GM18508 (cell line): ENCODE data around the gene ENOX1.

Source experiments
- ATAC-seq: cut with Tn5 transposase; IDR thresholded peaks from one replicate; pipeline ENCODE4 v1.9.1; 2021; ENCODE audit warnings: moderate number of reproducible peaks; ENCODE audit not compliant: insufficient read depth, unreplicated experiment

ENOX1 gene

DNA sequence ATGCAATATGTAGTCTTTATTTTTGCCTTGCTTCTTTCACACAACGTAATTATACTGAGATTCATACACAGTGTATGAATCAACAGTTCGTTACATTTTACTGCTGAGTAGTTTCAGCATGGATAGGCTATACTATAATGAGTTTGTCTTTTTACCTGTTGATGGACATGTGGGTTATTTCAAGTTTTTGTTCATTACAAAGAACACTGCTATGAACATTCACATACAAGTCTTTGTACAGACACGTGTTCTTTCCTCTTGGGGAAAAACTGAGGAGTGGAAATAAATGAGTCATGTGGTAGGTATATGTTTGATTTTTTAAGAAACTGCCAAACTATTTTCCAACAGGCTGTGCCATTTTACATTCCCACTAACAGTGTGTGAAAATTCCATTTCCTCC lies 35.1 kb downstream of the ENOX1 start:
- no peak for ATAC-seq

DNA sequence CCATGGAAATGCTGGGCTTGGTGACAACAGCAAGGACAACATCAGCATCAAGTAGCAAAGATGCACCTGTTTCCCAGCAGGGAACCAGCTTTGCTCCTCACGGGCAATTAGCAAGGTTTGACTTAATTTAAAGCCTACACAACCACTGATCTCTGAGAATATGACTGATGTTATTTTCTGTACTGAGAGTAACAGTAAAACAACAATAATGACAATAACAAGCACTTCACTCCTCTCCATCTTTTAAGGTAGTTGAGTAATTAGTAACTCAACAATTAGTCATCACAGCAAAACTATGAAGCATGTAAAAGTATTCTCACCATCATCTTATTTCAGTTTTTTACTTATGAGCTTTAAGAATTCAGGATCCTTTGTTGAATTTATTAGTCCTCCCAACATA lies 37.3 kb downstream of the ENOX1 start:
- ATAC-seq = no peak

DNA sequence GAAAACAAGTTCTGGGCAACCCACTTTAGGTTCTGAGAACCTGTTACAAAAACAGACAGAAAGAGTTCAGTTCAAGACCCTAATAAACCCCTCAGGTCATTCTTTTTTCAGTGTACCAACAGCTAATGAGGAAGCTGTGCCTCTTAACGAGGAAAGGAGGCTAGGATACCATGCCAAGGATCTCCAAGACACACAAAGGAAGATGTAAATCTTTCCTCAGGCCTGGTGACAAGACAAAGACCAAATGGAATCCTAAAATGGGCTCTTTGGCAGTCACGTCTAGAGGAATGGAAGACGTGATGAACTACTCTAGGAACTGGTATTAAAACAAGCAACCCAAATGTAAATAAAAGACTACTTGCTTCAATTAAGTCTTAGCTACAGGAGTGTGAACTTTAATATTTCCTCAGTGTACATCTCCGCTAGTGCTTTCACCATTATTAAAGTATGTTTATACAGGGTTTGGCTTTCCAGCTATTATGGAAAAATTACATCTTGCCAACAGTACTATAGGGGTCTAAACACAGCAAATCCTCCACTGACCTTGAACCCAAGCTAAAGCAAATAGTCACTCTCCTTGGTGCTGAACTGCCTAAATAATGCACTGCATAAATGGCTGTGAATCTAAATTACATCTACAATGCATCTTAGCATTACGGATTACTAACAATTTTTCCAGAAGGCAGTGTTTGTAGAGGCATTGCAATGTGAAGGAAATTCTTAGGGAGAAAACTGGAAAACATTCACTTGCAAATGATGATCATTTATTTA lies 42.3 kb downstream of the ENOX1 start:
- ATAC-seq = no peak

DNA sequence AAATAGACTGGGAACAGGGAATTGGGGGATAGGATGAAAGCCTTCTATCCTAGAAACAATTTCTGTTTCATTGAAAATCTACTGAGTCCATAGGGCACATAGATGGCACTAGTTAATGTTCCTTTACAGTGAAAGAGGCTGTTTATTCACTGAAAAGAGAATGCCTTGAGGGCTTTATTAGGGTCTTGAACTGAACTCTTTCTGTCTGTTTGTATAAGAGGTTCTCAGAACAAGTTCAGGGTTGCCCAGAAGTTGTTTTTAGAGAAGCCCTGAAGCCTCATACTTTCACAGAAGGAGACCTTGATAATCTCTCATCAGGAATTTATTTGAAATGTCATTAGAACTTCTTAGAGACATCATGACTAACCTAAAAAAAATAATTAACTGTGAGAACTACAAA lies 43.9 kb downstream of the ENOX1 start:
- ATAC-seq = no peak

DNA sequence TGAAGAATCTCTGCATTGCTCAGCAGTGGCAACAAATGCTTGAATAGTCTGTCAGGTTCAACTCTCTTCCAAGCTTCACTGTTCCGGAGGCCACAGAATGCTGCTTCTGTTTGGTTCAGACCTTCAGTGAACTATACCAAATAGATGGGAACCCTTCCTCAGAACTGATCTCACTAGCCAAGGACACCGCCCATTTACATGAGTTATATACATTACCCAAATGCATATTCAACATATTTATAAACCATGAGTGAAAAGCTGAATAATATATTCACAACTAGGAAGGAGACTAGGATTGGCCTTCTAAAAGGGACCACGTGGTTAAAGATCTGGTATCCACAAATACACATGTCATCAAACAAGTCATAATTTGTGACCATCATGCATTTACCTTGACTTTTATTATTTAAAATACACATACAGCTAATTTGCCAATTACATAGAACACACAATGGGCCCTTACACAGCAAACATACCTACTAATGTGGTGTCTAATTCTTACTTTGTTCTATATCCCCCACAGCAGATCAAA lies 49.3 kb downstream of the ENOX1 start:
- ATAC-seq = no peak

DNA sequence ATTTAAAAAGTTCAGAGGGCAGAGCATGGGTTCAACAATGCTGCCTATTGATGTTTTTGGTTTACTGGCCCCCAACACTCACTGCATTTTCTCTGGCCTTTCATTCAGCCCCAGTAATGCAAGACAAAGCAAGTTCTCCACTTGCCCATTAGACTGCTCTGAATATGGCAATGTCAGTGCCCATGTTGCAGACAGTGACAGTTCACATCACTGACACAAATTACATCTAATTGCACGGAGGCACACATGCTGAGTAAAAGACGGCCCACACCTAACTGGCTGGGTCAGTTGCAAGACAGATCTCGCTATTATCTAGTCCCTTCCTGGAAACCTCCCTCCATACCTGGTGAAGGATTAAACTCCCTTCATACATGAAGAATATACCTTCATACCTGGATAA lies 54.0 kb downstream of the ENOX1 start:
- no peak for ATAC-seq

DNA sequence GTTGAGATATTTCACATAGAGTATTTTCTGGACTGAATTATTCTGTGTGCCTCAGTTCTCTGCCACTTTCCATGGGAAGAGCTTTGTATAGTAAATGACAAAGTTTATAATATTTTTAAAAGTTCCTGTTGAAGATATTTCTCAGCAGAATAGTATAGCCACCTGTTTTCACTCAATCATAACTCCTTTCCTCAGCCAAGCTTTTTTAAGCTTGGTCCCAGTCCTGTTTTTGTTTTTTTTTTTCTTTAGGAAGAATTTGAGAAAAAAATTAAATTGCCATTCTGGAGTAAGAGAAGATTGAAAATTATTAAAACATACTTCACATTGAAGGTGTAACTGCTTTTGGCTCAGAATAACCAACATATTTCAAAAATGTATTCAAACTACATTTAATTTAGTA lies 55.5 kb downstream of the ENOX1 start:
- no peak for ATAC-seq

DNA sequence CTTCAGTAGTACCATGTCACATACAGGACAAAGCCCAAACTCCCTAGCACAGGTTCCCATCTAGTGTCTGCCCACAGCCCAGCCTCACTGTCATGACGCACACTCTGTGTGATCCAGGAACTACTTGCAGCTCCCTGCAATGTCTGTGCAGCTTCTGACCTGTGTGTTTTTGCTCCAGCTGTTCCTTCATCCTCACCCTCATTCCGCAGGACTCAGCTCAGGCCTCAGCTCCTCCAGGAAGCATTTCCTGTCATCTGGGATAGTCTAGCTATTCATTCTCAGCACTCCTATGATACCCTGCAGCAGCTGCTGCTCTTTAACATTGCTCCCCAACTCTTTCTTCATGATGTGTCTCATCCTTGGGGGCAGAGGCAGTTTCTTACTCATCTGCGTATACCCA lies 56.1 kb downstream of the ENOX1 start:
- no peak for ATAC-seq

DNA sequence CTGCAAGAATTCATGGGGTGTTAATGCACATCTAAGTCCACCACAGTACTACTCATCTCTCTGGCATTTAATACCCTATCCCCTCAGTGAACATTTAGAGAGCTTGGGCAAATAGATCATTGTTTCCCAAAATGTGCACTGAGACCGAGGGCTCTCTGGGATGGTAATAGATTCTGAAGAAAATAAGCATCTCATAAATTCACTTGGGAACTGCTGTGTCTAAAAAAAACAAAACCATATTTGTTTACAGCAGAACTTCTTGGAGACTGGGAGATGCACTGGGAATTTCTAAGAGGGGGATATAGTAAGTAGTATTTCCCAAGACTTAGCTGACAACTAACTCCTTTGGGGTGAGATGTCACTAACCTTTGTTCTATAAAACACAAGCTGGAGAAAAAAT lies 58.4 kb downstream of the ENOX1 start:
- ATAC-seq = no peak

DNA sequence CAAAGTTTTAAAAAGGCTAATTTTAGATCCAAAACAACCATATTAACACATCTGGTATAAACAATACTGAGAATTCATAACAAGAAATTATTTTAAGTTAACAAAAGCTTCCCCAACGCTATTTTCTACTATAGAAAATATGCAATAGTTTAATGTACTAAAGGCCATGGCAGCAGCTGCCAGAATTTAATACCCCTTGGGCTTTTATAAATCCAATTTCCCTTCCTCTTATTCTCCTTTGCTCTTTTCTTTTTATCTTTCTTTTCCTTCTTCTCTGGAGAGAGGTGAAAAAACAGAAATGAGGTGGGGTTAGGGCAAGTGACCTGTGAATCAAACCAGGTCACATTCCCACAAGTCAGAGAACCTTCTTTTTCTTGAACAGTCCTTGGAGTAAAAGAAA lies 58.9 kb downstream of the ENOX1 start:
- ATAC-seq = no peak

DNA sequence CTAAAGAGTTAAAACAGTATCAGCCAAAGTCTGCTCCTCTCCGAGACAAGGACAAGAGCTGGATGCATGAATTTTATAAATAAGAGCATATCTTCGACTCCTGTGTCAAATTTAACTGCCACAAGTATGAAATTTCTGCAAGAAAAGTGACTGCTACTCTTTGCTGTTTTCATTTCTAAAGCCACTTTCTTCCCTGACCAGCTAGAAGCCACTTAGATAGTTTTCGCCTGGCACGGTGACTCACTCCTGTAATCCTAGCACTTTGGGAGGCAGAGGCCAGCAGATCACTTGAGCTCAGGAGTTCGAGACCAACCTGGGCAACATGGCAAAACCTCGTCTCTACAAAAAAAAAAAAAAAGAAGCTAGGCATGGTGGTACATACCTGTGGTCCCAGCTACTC lies 61.3 kb downstream of the ENOX1 start:
- no peak for ATAC-seq

DNA sequence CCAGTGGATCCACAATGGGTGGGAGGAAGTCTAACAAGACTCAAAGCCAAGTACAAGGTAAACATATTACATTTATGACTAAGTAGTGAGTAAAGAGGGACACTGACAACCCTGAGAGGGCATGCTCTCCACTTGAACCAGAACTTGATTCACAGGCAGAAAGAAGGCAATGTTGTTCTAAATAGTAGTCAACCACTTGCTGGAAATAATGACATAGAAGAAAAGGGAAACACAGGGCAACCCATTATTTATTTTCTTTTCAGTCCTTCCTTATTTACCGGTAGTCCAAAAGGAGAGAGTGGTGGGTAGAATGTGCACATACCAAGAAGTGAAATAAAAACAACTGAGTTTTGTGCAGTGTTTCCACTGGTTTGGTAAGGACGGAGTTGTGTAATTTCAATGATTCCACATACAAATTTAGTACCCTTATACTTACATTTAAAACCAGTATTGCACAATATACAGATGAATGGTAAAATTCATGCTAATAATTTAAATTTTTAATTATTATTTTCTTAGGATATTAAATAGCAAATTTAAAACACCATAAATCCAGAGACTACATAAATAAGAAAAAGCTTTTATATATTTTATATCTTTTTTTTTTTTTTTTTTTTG lies 65.9 kb downstream of the ENOX1 start:
- ATAC-seq = no peak

DNA sequence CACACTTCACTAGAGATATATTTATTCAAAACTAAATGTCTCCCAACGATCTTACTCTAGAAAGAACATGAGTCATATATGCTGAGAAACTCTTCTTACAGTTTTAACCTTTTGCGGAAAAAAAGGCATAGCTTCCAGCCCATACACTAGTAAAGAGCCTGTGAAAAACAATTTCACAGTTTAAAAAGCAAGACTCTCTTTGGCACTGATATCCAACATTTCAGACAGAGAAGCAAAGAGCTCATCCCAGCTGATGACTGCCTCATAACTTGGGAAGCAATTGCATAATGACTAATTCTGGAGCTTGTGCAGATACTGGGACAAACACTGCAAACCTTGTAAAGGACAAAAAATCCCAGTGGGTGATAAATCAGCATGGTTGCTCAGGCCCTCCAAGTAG lies 88.0 kb downstream of the ENOX1 start:
- ATAC-seq = no peak

DNA sequence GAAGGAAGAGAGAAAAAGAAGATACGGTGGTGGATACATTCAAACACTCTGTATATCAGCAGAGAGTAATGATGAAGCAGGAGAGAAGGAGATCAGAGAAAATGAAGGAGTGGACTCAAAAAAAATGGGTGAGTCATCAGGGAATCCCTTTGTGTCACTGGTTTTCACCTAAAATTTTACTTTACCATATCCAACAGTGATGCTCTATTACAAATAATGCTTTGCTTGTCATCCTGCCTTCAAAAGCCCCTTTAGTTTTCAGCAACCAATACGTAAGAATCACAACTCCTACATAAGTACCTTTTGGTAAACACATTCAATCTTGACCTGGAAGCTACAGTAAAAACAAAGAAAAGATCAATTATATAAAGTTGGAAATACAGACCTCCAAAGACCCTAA lies 88.8 kb downstream of the ENOX1 start:
- no peak for ATAC-seq

DNA sequence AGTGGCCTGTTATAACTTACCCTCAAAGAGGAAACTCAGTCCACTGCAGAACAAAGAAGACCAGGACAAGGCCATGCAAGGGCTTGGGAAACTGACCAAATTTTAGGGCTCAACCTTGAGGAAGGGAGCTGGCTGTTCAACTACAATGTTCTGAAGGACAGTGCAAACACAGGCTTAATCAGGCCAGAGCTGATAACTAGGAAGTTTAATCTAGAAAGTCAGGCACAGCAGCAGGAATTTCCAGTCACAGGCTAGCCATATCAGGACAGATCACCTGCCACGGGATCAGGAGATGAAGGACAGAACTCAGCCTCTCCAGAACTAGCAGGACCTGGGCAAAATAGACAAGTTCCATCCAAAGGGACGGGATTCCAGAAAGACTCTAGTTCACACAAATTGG lies 89.4 kb downstream of the ENOX1 start:
- ATAC-seq = no peak

DNA sequence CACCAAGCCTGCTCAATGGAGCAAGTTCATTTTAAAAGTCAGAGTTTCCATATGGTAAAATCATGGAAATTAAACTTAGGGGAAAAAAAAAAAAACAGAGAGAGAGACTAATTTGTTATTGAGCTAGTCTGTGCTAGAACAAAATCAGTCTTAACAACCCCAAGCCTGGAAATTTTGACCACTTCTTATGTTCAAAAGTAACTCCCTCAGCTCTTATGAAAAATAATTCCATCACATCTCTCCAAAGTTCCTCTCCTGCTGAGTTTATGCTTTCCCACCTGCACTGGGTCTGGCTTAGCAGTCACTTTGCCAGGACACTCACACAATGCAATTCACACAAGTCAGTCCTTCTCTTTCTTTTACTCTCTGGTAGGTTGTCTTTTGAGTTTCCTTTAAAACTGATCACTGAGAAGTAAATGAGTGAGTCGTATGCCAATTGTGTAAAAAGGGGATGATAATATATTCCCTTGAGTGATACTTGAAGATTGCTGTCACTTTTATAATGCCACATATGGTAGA lies 92.6 kb downstream of the ENOX1 start:
- ATAC-seq = no peak

DNA sequence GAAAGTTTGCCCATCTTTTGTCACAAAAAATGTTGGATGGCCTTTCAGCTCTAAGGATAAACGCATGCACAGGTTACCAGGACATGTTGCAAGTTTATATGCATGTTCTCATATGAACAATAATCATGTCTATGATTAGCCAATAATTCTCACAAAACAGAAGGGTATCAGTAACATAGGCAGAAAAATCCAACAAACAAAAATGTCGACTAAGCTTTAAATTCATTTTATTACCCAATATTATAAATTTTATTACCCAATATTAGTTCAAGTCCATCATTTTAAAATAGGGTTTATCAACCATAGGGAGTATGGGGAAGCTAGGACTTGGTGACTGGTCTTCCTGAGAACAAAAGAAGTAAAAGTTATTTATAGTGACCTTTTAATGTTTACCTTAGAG lies 93.1 kb downstream of the ENOX1 start:
- no peak for ATAC-seq

DNA sequence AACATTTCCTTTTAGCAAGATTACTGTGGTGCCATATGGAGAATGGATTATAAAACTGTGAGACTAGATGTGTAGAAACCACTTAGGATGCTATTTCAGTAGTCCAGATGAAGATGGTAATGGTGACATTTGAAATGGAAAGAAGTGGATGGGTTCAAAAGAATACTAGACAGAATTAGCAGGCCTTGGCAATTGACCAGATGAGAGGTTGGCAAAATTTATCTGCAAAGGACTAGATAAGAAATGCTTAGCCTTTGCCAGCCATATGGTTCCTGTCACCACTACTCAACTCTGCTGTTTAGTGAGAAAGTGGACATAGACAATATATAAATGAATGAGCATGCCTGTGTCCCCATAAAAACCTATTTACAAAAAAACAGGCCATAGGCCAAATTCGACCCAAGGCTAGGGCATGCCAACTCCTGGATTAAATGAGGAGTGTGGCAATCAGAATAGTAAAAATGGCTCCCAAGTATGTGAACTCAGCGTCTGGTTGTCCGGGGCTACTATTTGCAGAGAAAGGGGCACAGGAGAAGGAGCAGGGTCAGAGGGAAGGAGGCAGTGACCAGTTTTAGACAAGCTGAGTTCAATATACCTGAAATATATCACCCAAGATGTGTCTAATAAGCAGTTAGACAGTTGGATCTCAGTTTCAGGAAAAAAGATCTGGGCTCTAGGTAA lies 98.4 kb downstream of the ENOX1 start:
- ATAC-seq = no peak

DNA sequence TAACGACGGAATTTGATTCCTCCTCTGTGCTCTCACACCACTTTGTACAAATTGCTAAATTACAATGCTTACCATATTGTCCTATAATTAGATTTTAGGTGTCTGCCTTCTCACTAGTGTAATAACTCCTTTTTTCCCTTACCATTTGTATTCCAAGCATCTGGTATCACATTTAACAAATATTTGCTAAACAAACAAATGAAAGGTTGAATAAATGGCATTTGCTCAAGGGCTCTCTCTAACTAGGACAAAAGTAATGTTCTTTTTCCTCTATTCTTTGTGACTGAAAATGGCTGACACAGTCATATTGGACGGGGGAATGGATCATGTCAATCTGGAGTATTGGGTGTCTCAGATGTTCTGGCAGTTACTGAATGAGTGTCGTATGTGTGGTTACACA lies 99.7 kb downstream of the ENOX1 start:
- ATAC-seq = no peak

DNA sequence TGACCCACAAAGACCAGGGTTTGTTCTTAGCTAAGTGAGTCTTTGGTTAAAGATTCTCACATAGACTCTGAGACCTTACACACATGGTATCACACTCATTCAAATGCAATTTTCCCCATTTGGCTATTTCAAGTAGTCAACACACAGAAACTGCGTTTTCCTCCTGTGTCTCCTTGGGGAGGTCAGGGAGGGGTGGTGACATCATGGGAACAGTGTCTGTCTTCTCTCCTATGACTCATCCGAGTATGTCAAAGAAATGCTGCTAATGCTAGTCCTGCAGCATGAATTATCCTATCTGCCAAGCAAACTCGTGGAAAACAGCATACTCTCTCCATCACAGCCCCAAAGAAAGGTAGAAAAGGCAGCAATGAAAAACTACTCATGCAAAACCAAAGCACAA lies 100.2 kb downstream of the ENOX1 start:
- ATAC-seq = no peak

DNA sequence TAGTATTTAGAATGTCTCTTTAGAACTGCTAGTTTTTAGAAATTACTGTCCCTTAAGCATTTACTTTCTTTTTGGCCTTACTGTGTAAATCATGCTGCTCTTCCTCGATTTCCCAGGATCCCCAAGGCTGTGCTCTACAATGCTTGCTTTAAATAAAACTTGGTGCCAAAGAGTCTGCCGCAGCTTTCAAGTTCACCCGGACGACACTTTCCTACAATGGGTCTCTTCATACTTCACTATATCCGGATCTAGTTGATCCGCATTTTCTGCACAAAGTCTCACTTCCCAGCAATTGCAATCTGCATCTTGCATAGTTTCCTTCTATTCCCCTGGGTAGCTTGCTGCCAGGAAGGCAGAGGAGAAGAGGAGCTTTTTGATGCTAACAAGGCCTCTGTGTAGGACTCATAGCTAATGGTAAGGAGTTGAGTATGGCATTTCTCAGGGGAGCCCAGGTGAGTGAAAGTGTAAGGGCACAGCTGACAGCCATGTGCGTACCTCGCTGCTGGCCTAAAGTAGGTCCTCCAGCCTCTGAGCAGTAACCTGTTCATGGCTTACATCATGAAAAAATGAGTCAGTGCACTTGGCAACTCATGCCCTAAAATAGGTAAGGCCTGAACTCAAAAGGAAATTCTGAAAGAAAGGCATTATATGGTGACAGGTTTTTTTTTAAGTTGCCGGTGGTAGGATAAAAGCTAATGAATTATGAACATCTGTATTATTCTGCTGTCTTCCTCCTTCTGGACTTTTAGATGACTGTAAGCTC lies 101.6 kb downstream of the ENOX1 start:
- ATAC-seq = no peak
